NK-92 (cell line): ENCODE data around the gene GLRX3.
"Not testable (repeated sequence)": the region's sequence is repeated elsewhere in the genome, so short reads cannot be mapped to it uniquely, and the experiment has no call there.

Source experiments
- DNase-seq: peaks from one replicate; lab custom pipeline; 2025; ENCODE audit not compliant: unreplicated experiment; lab: John Stamatoyannopoulos, UW

The GLRX3 gene

GRCh38 chr10:130188195-130189175 lies 52.3 kb downstream of the GLRX3 start:
- no peak for DNase-seq

- no peak for DNase-seq
Observed at GRCh38 chr10:130189608-130190054, 53.4 kb downstream of the GLRX3 start.

- no peak for DNase-seq
Observed at GRCh38 chr10:130190055-130190736, 54.0 kb downstream of the GLRX3 start.

- DNase-seq, result no peak
Observed at GRCh38 chr10:130190737-130191115, 54.5 kb downstream of the GLRX3 start.

GRCh38 chr10:130191380-130191779 lies 55.2 kb downstream of the GLRX3 start:
- DNase-seq, result no peak

- no peak for DNase-seq
Observed at GRCh38 chr10:130192276-130192848, 56.2 kb downstream of the GLRX3 start.

GRCh38 chr10:130193033-130193432 lies 56.8 kb downstream of the GLRX3 start:
- no peak for DNase-seq

GRCh38 chr10:130193493-130194193 lies 57.5 kb downstream of the GLRX3 start:
- no peak for DNase-seq

- no peak for DNase-seq
Observed at GRCh38 chr10:130194194-130194990, 58.2 kb downstream of the GLRX3 start.

- DNase-seq, result no peak
Observed at GRCh38 chr10:130194991-130195645, 58.9 kb downstream of the GLRX3 start.

- DNase-seq, result no peak
Observed at GRCh38 chr10:130195746-130196294, 59.6 kb downstream of the GLRX3 start.

GRCh38 chr10:130196511-130197487 lies 60.6 kb downstream of the GLRX3 start:
- no peak for DNase-seq

- DNase-seq, result no peak
Observed at GRCh38 chr10:130198651-130199050, 62.5 kb downstream of the GLRX3 start.

- DNase-seq, result no peak
Observed at GRCh38 chr10:130200179-130201042, 64.2 kb downstream of the GLRX3 start.

GRCh38 chr10:130201043-130201380 lies 64.8 kb downstream of the GLRX3 start:
- DNase-seq, result no peak

GRCh38 chr10:130202150-130202549 lies 66.0 kb downstream of the GLRX3 start:
- DNase-seq, result not testable (repeated sequence)

- DNase-seq, result no peak
Observed at GRCh38 chr10:130202984-130203621, 66.9 kb downstream of the GLRX3 start.
